HepG2 (cell line): Measurements from ENCODE around the gene MAPK11. TPM values are rescaled to one million over a fixed set of nuclear protein-coding genes. Genes with fewer than 3 reads are reported as not detected.
A peak's percentile ranks its signal among the peaks of the same experiment; 100 is the strongest.

Experiments
- ATAC-seq: fragments of 200-7000 bp; cut with Tn5 transposase; 3 replicates; pipeline ENCODE4 v1.9.1; 2020; ENCODE audit warnings: mild to moderate bottlenecking, moderate library complexity
- BruUV-seq: library from RNA; stranded (reverse); fragments of 400-500 nt; replicated peaks from 2 replicates; lab custom pipeline; 2021; lab: Mats Ljungman, UMichigan
- CTCF ChIA-PET: fragments of 300-600 bp; formaldehyde crosslinking; extraction: SDS; loops from one replicate; lab custom pipeline; 2021; ENCODE audit warnings: low total read pairs, inconsistent platforms, low intra/inter-chr PET ratio; lab: Yijun Ruan, JAX
- POLR2A ChIA-PET: fragments of 350-600 bp; sonication (Branson Sonifier 250); formaldehyde crosslinking; loops from one replicate; lab custom pipeline; 2020; ENCODE audit warnings: antibody characterized with exemption, inconsistent platforms; lab: Yijun Ruan, JAX
- DNase-seq: peaks from one replicate; pipeline ENCODE4 v3.0.0-alpha.2; 2015; ENCODE audit warnings: low spot score
- FAIRE-seq: peaks from 3 replicates; lab custom pipeline; 2011; peaks lifted over from hg19 to GRCh38; lab: Jason Lieb, UNC
- H2AFZ ChIP-seq: one replicate; pipeline ENCODE4 v1.6.1; 2011; ENCODE audit warnings: low read length, inconsistent platforms
- H3K27ac ChIP-seq: fragments of 300-600 bp; 3 replicates; pipeline ENCODE4 v1.8.0; 2011; ENCODE audit warnings: mixed run types, mild to moderate bottlenecking, mixed read lengths, low read length, inconsistent platforms; ENCODE audit not compliant: insufficient read depth; ENCODE audit errors: extremely low read length
- H3K27me3 ChIP-seq, 2 experiments: fragments of 200-600 bp in 1 of 2; 2 replicates in 1 of 2; 3 replicates in 1 of 2; pipeline versions ENCODE4 v1.6.0 to v1.8.0; 2011; ENCODE audit warnings: low read length in 2 of 2, mild to moderate bottlenecking in 2 of 2, moderate library complexity in 2 of 2, inconsistent platforms in 1 of 2; ENCODE audit not compliant: insufficient read depth in 2 of 2, control insufficient read depth in 1 of 2
- H3K36me3 ChIP-seq, 2 experiments: fragments of 200-600 bp in 1 of 2; replicated peaks in 1 of 2; 2 replicates in 1 of 2; 3 replicates in 1 of 2; pipeline versions ENCODE4 v1.5.1 to v1.8.0; 2011; ENCODE audit warnings: low read length in 2 of 2, inconsistent platforms in 1 of 2; ENCODE audit not compliant: insufficient read depth in 2 of 2, control insufficient read depth in 1 of 2
- H3K4me1 ChIP-seq: 2 replicates; pipeline ENCODE4 v1.5.1; 2012; ENCODE audit warnings: low read length, inconsistent platforms; ENCODE audit not compliant: insufficient read depth
- H3K4me2 ChIP-seq: 2 replicates; pipeline ENCODE4 v1.6.0; 2011; ENCODE audit warnings: low read depth, low read length, inconsistent platforms
- H3K4me3 ChIP-seq, 3 experiments: fragments of 200-600 bp in 1 of 3; sonication (generic), shearing (Covaris generic) in 1 of 3; replicated peaks in 1 of 3; 2 replicates each; pipeline ENCODE4 v1.5.1; 2011 to 2016; ENCODE audit warnings: low read length in 3 of 3, inconsistent platforms in 2 of 3, low read depth in 2 of 3, mild to moderate bottlenecking in 2 of 3, control low read depth in 1 of 3, mixed read lengths in 1 of 3; ENCODE audit not compliant: insufficient read depth in 1 of 3
- H3K79me2 ChIP-seq: one replicate; pipeline ENCODE4 v1.6.1; 2011; ENCODE audit warnings: low read length, inconsistent platforms; ENCODE audit not compliant: insufficient read depth
- H3K9ac ChIP-seq: 2 replicates; pipeline ENCODE4 v1.6.0; 2011; ENCODE audit warnings: mild to moderate bottlenecking, low read depth, low read length, inconsistent platforms; ENCODE audit not compliant: insufficient read depth
- H3K9me3 ChIP-seq: 2 replicates; pipeline ENCODE4 v1.5.1; 2012; ENCODE audit warnings: mild to moderate bottlenecking, low read length
- H4K20me1 ChIP-seq: 2 replicates; pipeline ENCODE4 v1.6.0; 2011; ENCODE audit warnings: inconsistent platforms, mild to moderate bottlenecking, low read length, moderate library complexity; ENCODE audit not compliant: insufficient read depth
- HNF4G ChIP-seq, 2 experiments: sonication (generic) in 1 of 2; formaldehyde crosslinking in 1 of 2; IDR thresholded peaks; 2 replicates each; pipeline versions ENCODE4 v1.4.0 to v1.6.1; 2011 to 2020; ENCODE audit warnings: borderline replicate concordance in 2 of 2, low read depth in 2 of 2, mild to moderate bottlenecking in 2 of 2, low read length in 1 of 2, missing genetic modification reagents in 1 of 2, moderate library complexity in 1 of 2
- MTA1 ChIP-seq: sonication (generic); formaldehyde crosslinking; IDR thresholded peaks from 2 replicates; pipeline ENCODE4 v1.4.0; 2020; ENCODE audit warnings: missing genetic modification reagents, mild to moderate bottlenecking, borderline replicate concordance
- ZNF260 ChIP-seq: sonication (generic); formaldehyde crosslinking; IDR thresholded peaks from 2 replicates; pipeline ENCODE4 v1.4.0; 2020; ENCODE audit warnings: missing genetic modification reagents, low read depth, mild to moderate bottlenecking, borderline replicate concordance
- ZNF577 ChIP-seq: sonication (generic); formaldehyde crosslinking; IDR thresholded peaks from 2 replicates; pipeline ENCODE4 v1.4.0; 2020; ENCODE audit warnings: mild to moderate bottlenecking, low read depth, missing genetic modification reagents, borderline replicate concordance
- WGBS: methylation state at CpG from one replicate; pipeline ENCODE4 v1.1.6; 2017; ENCODE audit warnings: low lambda C conversion rate; 5-methylcytosine and 5-hydroxymethylcytosine counted together
- in situ Hi-C: cut with HindIII; loops from 2 replicates; pipeline ENCODE4 v1.10.0; 2017; ENCODE audit warnings: low pct_unique_long_range_greater_than_20kb; ENCODE audit not compliant: extremely low pct_ligation_motif_present
- intact Hi-C: fragments of 100-400 bp; cut with micrococcal nuclease; formaldehyde crosslinking; loops from one replicate; pipeline ENCODE4 v1.10.0; 2022; ENCODE audit not compliant: unreplicated experiment
- polyA plus RNA-seq, 8 experiments: library from polyadenylated mRNA; depleted of rRNA in 3 of 8; stranded (reverse) in 7 of 8; unstranded in 1 of 8; fragments of >200 nt; fragmentation: Illumina TruSeq in 4 of 8; extraction: Trizol in 4 of 8; gene quantifications; 2 replicates each; pipeline versions ENCODE4 v1.2.1 to v1.2.3, GENCODE V29; 2011 to 2016; ENCODE audit warnings: low read depth in 4 of 8, missing spikeins in 1 of 8, mixed read lengths in 1 of 8; ENCODE audit not compliant: insufficient read depth in 1 of 8
- total RNA-seq, 5 experiments: library from RNA; depleted of rRNA; stranded (reverse); fragments of >200 nt; fragmentation: Illumina TruSeq; extraction: Trizol; gene quantifications; 2 replicates each; pipeline ENCODE4 v1.2.3, GENCODE V29; 2016; ENCODE audit warnings: low read depth in 1 of 5
- TF ChIP-seq, protein P1 (sequence below): sonication (generic); formaldehyde crosslinking; IDR thresholded peaks from 2 replicates; pipeline ENCODE4 v1.4.0; 2020; ENCODE audit warnings: missing genetic modification reagents

The MAPK11 gene
- total and polyA plus RNA-seq, 2 of the 13 experiments (the other 11 are each of a cell fraction or from before 2014, with no cell fraction given) = 0.15 to 0.17 TPM

DNA sequence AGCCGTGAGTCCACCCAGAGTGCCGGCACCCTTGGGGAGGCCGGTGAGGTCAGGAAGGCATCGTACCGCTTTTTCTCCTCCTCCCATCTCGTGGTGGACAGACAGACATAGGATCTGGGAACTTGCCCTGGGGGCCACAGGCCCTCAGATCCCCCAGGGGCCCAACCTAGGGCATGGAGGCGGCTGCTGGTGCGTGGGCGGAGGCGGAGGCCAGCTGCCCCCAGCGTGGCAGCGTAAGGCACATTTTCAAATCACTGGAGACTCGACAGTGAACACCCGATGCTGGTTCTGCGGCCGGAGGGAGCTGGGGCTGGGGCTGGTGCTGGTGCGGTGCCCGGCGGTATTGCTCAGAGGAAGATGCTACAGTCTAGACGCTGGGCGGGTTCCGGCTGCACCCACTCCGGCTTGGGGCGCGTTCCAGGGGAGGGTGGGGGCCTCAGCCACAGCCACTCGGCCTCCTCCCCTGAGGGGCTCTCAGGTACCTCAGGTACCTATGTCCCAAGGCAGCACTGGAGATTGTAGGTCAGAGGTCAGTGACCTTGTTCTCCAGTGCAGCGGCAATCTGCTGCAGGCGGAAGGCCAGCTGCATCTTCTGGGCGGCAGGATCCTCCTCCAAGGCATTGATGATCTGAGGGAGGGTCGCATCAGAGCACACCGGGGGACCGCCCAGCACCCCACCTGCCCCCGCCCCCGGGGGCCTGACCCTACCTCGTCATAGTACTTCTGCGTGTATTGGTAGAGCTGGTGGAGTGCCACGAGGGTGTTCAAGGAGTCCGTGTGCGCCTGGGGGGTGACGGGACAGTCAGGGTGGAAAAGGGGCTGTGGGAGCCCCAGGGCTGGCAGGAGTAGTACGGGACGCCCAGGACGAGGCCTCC, 5.2 kb upstream of the MAPK11 start:
- Histone ChIP-seq H3K9me3 (no peaks in the 10 kb centered on the region), H3K4me2 (no peak overlapping the region), H3K4me1 (peaks cover 18% of the 10 kb centered on the region), H3K27me3 (peaks cover 1 to 11% of the 10 kb centered on the region in 2 experiments; a peak in 4 of 5 replicates), H4K20me1 (0 out of 2 replicates have a peak, but pooled peaks cover 5% of the 10 kb centered on the region), H3K4me3 (no peak overlapping the region), H2AFZ (no peak overlapping the region), H3K36me3 (peaks cover 20 to 27% of the 10 kb centered on the region in 2 experiments; a peak in 4 of 5 replicates), H3K9ac (no peak overlapping the region), H3K79me2 (no peaks in the 10 kb centered on the region), H3K27ac (no peak overlapping the region)
- in situ Hi-C loops (loop anchor here (5.0 kb wide), 1 partner anchor 52 kb away; the partner anchor contains the start of gene DENND6B), intact Hi-C loops (loop anchor here (1.0 kb wide), 1 partner anchor 52 kb away; the partner anchor contains the start of gene DENND6B)
- BruUV-seq = TSS peak; percentile 71
- no peak for ATAC-seq
- no peak for DNase-seq
- no peak for TF ChIP-seq ZNF260 (CRISPR knock-in tag)
- TF ChIP-seq, protein P1, sequence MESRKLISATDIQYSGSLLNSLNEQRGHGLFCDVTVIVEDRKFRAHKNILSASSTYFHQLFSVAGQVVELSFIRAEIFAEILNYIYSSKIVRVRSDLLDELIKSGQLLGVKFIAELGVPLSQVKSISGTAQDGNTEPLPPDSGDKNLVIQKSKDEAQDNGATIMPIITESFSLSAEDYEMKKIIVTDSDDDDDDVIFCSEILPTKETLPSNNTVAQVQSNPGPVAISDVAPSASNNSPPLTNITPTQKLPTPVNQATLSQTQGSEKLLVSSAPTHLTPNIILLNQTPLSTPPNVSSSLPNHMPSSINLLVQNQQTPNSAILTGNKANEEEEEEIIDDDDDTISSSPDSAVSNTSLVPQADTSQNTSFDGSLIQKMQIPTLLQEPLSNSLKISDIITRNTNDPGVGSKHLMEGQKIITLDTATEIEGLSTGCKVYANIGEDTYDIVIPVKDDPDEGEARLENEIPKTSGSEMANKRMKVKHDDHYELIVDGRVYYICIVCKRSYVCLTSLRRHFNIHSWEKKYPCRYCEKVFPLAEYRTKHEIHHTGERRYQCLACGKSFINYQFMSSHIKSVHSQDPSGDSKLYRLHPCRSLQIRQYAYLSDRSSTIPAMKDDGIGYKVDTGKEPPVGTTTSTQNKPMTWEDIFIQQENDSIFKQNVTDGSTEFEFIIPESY (CRISPR knock-in tag) = 0 out of 2 replicates have a peak, but pooled peaks have one; percentile 3
- TF ChIP-seq MTA1 (CRISPR knock-in tag) = no peak
- TF ChIP-seq ZNF577 = no peak
- no peak for TF ChIP-seq HNF4G (IDR thresholded peaks at IDR 0.05; ENCODE audit: borderline replicate concordance, low read depth, low read length)
- no peak for TF ChIP-seq HNF4G (CRISPR knock-in tag; IDR thresholded peaks at IDR 0.05; ENCODE audit: borderline replicate concordance, low read depth)
- ChIA-PET POLR2A (interaction anchor here (1.0 to 1.5 kb wide), 4 partner anchors 19 to 66 kb away, joined by 3 to 7 read pairs (median 6); no protein-coding TSS in a partner anchor), CTCF (interaction anchor here (1.0 to 4.2 kb wide), 11 partner anchors 15 to 112 kb away, joined by 3 to 133 read pairs (median 10); partner anchors contain the start of genes DENND6B, HDAC10 and PPP6R2)
- WGBS = 96% methylated on average over 19 of the region's 43 CpGs
- FAIRE-seq = no peak
